Choroid plexus epithelial cell (primary cell): Measurements from ENCODE around the gene NUP153.
"Not testable (repeated sequence)": the region's sequence is repeated elsewhere in the genome, so short reads cannot be mapped to it uniquely, and the experiment has no call there.

ENCODE experiments used
- DNase-seq: peaks from one replicate; pipeline ENCODE4 v3.0.0-alpha.2; 2010; ENCODE audit warnings: low read depth
- H3K4me3 ChIP-seq: 2 replicates; pipeline ENCODE4 v1.5.1; 2011; ENCODE audit warnings: low read depth, mild to moderate bottlenecking, control low read depth, low read length, moderate library complexity
- TF ChIP-seq, protein P1 (sequence below): conservative IDR thresholded peaks from 2 replicates; pipeline ENCODE4 v1.5.1; 2011; ENCODE audit warnings: low read depth, mild to moderate bottlenecking, control low read depth, inconsistent platforms, low read length, moderate library complexity

NUP153 gene

DNA sequence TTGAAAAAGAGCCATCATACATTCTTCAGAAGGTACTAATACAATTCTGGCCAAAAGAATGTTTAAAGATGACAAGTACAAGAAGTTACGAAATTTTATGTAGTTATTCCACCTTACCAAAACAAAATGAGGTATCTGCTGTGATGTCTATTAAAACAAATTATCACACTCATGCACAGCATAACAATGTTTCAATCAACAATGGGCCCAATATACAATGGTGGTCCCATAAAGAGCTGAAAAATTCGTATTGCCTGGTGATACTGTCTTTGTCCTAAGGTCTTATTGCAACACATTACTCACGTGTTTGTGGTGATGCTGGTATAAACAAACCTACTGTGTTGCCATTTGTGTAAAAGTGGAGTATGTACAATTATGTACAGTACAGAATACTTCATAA, 3.6 kb upstream of the NUP153 start:
- DNase-seq: peak; percentile 71
- H3K4me3 ChIP-seq: no peak overlapping the region
- TF ChIP-seq, protein P1, sequence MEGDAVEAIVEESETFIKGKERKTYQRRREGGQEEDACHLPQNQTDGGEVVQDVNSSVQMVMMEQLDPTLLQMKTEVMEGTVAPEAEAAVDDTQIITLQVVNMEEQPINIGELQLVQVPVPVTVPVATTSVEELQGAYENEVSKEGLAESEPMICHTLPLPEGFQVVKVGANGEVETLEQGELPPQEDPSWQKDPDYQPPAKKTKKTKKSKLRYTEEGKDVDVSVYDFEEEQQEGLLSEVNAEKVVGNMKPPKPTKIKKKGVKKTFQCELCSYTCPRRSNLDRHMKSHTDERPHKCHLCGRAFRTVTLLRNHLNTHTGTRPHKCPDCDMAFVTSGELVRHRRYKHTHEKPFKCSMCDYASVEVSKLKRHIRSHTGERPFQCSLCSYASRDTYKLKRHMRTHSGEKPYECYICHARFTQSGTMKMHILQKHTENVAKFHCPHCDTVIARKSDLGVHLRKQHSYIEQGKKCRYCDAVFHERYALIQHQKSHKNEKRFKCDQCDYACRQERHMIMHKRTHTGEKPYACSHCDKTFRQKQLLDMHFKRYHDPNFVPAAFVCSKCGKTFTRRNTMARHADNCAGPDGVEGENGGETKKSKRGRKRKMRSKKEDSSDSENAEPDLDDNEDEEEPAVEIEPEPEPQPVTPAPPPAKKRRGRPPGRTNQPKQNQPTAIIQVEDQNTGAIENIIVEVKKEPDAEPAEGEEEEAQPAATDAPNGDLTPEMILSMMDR: no peak

DNA sequence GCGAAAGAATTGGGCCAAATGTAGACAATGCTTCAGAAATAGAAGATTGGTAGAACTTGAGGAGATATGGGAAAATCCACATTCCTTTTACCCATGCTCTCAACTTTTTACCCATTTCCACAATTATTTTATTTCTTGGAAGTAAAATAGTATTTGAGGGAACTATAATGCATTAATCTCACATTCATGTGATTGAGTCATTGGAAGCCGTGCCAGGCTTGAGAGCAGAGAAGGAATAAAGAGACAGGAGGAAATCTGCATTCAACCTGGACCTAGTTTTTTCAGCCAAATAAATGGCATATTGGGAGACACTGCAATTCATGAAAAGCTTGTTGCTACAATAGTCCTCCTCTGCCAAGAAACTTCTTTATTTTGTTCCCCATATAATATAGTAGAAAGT, 2.8 kb upstream of the NUP153 start:
- no peak for DNase-seq
- H3K4me3 ChIP-seq: no peak overlapping the region
- TF ChIP-seq, protein P1: no peak

GRCh38 chr6:17708035-17708434, 1.3 kb upstream of the NUP153 start:
- DNase-seq: not testable (repeated sequence)

DNA sequence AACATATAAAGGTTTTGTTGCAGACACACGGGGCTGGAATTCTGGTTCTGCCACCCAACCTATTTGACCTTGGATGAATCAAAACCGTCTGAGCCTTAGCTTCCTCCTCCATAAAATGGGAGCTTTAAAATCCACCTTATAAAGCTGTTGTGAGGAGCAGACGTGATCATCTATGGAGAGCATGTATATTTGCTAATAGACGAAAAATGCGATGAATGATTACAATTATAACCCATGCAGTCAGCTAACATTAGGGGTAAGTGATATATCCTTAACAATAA, 586 bp upstream of the NUP153 start:
- H3K4me3 ChIP-seq: peak overlapping the region; percentile 89
- no peak for DNase-seq
- TF ChIP-seq, protein P1: no peak

More at GRCh38 chr6:17708035-17708434, 1.3 kb upstream of the NUP153 start:
- not testable (repeated sequence) for H3K4me3 ChIP-seq

GRCh38 chr6:17705778-17706579, 746 bp downstream of the NUP153 start:
- DNase-seq: peak; percentile 69
- TF ChIP-seq, protein P1: peak; percentile 11
- peak overlapping the region; percentile 89 for H3K4me3 ChIP-seq

- peak; percentile 77 for DNase-seq
- peak overlapping the region; percentile 89 for H3K4me3 ChIP-seq
- TF ChIP-seq, protein P1: peak; percentile 20
These were observed 1.3 kb downstream of the NUP153 start for GRCh38 chr6:17705428-17705777.

DNA sequence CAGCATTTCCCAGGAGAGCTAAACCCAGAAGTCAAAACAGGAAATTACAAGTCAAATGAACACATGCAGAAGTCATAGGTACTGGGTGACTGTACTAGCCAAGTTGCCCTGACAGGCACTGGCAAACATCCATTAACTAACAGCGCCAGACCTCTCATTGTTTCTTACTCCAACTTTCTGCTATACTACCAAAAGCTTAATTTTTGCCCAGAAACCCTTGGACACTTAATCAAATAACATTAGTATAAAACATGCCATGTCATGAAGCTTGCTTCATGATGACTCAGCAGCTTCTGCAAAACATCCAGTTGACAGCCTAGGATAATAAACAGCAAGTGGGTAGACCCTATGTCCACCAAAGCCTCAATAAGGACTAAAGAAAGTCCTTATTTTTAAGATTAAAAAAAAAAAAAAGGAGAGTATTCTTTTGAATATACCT, 3.5 kb downstream of the NUP153 start:
- no peak overlapping the region for H3K4me3 ChIP-seq
- DNase-seq: peak; percentile 74

More for the DNA sequence above, 3.5 kb downstream of the NUP153 start:
- TF ChIP-seq, protein P1: no peak
